NCI-H1092 treated with DMSO at 0.1 percent for 48 hours (cell line): ENCODE data around the gene FDXACB1.
A peak's percentile ranks its signal among the peaks of the same experiment; 100 is the strongest.

ENCODE experiments used
- DNase-seq: peaks from one replicate; lab custom pipeline; 2025; lab: John Stamatoyannopoulos, UW

The FDXACB1 gene

DNA sequence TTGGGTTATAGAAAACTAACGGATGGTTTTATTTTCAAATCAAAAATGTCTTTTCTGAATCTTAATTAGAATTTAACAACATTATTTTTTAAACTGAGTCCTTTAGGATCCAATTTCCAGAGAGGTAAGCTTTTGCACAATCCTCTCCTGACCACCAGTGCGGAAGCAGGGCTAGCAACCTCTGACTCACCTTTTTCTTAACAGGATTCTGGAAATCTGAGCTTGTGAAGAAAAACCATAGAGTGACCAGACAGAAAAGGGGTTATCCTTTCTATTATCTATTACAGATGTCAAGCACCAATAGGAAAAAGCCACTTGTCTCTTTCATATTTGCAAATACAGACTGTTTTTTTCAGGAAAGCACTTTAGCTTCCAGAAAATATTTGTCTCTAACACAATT is 32.9 kb downstream of the FDXACB1 start:
- DNase-seq = no peak

DNA sequence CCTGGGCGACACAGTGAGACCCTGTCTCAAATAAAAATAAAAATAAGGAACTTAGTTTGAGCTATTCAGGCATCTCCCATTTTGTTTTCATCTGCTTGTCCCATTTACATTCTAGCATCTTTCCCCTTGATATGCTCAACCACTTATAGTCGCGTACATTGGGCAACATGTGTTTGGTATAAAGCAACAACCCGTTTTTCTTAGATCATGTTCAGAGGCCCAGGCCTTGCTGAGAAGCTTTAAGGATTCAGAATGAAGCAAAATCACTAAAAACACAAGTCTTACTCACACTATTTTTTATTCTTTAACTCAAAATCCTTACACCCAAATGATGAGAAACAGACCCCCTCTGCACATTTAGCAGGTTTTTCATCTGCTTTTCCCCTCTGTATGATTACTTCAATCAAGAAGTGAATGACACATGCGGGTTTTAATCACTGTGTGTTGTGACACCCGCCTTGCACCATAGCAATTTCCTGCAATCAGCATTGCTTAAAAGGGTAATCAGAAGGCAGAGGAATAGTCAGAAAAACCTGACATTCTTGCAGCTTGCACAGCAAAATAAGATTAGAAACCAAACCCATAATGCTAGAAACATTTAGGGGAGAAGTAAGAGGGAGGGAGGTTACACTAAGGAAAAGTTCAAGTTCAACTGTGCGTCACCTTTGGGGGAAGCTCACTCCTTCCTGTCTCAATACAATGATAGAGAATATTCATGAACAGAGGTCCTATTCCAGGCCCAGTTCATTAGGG is 33.5 kb downstream of the FDXACB1 start:
- DNase-seq = no peak

DNA sequence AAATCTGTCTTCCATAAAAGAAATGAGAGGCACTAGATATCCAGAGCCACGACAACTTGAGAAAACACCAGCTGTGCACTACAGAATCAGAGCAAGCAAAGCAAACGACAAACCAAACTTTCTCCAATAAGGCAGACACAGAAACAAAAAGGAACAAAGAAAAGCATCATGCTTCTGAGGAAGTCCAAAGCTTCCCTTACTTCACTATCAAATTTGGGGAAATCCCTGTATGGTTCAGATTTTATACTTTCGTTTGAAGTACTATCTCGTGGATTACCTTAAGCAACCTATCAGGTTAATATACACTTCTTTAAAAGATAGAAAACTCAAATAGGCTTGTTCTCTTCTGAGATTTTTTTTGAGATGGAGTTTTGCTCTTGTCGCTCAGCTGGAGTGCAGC is 35.3 kb downstream of the FDXACB1 start:
- no peak for DNase-seq

DNA sequence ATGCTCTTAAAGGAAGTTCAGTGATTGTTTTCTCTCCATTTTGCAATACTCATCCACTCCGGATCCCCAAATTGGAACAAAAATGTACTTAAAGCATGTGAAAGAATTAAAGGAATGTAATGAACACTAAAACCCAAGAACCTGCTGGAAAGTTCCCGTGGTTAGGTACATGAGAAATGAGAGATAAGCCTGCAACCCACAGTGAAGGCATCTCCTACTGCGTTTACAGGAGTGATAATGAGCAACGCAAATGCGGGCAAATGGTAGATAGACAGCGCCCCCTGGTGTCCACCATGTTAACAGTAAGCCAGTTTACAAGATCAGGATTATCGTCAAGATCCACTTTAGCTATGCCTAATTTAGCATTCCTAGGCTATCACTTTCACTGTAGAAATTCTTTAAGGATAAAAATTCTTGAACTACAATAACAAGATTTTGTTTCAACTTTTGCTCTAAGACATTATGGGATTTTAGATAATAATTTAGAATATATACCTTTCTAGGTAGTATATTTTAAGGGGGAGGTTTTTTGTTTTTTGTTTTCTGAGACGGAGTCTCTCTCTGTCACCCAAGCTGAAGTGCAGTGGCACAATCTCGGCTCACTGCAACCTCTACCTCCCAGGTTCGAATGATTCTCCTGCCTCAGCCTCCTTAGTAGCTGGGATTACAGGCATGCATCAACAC is 37.5 kb downstream of the FDXACB1 start:
- peak; percentile 80 for DNase-seq

DNA sequence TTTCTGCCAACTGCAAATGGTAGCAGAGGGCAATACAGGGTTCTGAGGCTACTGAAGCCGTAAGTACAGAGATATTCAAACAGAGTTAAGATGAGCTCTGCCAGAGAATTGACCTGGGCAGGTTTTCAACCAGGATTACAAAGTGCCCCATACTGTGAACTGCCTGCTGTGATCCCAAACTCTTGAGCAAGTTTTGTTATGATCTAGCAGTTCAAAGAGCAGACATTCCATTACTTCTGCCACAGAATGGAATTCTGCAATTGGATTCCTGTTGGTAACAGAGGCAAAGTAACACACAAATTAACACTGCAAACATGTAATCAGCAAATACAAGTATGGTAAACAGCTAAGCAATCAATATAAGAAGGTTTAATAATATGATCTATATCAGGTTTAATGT is 38.8 kb downstream of the FDXACB1 start:
- no peak for DNase-seq

DNA sequence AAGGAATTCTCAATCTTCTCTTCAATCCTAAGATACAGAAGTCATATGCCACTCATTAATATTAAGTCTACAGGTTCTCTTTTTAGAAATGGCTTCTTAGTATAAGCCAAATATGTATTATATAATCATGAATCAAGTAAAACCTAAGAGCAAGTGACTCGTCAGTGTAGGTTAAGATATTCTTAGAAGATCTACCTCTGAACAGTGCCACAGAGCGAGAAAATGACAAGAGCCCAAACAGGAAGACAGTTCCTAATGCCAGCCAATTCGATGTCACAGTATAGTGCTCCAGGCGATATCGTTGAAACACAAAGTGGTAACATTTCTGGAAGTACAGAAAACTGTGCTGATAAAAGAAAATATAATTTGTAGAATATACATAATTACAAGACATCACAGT is 40.9 kb downstream of the FDXACB1 start:
- DNase-seq = no peak

DNA sequence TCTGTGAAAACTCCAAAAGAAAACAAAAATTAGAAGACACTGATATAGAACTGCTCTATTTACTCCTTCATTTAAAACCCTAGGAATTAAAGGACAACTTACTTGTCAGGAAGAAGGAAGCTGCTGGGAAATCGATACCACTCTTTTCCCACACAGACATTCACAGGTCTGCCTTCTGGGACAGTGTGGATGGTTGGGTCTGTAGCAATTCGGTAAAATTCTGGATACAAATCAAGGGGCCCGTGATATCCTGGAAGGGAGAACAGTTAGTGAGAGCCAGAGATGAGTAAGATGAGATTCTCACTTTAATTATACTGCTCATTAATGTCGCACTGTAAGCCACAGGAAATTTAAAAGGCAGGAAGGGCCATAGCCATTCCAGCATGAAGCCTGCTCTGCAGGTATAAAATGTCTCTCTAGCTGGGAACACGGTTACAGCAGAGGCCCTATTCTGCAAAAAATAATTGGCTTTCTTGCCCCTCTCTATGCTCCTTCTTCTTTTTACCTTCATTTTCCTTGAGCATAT is 41.5 kb downstream of the FDXACB1 start:
- DNase-seq = no peak

DNA sequence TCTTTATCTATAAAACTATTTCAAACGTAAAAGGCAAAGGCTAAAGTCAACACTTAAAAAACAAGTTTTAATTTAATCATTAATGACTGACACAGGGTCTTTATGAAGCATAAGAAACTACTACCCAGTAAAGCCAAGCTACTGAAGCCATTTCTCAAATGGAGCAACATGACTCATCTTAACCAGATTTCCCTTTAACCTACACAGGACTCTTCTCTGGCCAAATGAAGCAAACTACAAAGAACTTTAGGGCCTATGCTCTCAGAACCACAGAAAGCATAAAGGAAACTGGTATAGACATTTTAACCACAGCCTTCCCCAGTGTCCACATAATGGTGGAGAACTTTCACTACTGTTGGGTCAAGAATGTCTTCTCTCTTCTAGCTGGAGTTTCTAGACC is 42.2 kb downstream of the FDXACB1 start:
- DNase-seq = no peak

DNA sequence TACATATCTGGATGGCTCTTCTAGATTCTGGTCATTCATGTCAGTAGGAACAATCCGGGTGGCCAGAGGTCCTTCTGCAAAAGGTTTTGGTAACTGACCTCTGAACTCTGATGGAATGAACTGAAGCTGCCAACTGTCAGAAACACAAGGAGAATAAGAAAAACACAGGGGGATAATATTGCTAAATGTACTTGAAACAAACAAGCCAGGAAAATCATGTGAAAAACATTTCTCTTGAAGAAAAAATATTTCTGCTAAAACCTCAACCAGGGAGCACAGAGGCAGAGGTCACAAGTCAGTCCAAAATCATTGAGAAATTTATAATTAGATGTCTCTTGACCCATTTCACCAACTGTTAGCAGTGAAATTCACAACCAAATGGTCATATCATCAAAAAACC is 42.8 kb downstream of the FDXACB1 start:
- DNase-seq = no peak

DNA sequence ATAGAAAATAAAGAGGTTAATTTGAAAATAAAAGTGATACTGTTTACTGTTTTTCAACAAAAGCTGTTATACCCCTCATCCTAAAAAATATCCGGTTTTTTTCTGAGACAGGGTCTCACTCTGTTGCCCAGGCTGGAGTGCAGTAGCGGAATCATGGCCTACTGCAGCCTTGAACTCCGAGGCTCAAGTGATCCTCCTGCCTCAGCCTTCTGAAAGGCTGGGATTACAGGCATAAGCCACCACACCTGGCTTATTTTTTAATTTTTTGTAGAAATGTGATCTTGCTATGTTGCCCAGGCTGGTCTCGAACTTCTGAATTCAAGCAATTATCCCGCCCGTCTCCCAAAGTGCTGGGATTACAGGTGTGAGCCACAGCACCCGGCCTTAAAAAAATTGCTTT is 43.3 kb downstream of the FDXACB1 start:
- DNase-seq = no peak

DNA sequence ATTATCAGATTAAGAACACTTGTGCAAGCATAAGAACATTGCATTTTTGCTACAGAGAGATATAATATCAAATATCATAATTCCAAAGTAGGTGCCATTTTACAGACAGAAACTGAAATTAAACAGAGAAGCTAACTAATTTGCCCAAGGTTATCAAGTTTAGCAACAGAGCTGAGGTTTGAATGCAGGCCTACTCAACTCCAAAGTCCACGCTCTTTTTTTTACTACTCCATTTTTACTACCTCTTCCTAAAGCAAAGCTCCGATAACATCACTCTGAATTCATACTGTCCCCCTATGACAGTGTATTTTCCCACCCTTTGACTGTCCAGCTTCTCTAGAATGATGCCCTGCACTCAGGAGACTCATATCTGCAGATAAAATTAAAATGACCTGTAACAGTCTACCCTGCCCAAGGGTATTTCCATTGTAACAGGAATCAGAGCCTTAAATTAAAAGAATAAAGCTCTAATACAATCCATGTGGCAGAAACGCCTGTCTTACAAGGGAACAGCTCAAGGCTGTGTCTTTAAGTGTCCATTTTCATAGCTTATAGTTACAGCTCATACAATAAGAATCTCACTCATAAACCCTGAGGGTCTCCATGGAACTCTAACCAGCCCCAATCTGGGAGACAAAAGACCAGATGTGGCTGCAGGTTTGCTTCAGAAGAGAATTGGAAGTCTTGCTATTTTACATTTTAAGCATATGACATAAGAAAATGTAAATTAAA is 44.4 kb downstream of the FDXACB1 start:
- no peak for DNase-seq

DNA sequence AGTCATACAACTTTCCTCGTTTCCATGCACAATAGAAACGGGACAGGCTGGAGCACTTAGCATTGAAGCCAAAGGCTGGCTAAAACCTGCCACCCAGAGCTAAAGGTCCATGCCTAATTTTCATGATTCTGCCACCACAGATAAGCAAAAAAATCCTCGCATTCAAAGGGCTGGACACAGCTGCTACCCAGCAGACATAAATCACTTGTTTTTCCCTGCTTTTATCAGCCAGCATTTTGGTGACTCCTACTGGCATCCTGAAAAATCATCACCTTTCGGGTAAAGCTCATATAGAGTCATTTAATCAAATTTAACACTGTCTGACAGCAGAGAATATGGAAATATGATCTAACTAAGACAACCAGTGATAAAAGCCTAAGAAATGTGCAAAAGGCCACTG is 45.4 kb downstream of the FDXACB1 start:
- DNase-seq = no peak

DNA sequence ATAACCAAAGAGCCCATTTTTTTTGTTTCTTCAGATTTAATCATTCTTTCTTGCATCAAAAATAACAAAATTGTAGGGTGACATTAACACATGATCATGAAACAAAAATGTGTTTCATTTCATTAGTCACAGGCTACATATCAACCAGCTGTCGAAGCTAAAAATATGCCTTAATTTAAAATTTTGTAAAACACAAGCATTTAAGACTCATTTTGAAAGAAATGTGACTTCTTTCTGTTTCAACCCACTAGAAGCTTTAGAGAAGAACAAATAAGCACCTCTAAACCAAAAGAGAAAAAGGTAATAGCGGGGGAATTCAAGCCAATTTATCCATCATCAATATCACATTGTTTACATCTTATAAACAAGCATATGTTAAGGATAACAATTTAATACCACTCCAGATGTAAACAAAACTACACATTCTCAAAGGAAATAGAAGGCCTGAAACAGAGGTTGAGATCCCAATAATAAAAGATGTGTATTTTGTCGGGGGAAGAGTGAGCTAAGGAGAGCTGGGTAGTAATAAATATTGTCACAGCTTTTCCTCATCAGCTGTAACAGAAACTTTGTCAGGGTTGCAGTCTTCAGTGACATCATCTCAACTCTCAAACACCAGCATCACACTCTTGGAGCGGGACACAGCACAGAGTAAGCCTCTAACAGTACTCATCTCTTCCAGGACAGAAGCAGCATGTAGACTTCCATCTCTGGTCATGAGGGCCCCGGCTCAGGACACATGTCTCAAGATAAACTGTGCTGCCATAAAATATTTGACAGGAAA is 49.6 kb downstream of the FDXACB1 start:
- no peak for DNase-seq

DNA sequence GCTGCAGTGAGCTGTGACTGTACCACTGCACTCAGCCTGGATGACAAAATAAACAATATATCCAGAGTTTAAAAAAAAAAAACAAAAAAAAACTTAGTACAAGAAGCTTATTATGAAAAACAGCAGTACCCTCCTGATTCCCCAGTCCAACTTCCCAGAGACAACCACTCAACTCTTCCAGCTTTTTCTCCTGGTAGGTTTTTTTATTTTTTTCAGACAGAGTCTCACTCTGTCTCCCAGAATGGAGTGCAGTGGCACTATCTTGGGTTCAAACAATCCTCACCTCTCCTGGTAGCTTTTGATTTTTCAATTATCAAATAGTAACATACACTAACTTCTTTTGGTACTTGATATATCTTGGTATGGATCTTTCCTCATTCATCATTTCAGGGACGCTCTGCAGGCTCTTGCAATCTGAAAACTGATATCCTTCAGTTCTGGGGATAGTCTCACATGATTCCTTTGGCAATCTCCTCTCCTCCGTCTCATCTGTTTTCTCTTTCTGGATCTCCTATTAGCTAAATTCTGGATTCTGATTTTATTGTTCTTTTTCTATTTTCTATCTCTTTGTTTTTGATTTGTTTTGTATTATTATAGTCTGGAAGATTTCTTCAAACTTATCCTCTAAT is 52.5 kb downstream of the FDXACB1 start:
- no peak for DNase-seq
